Measurements from ENCODE around the gene RPL27.
"Not testable (repeated sequence)": the region's sequence is repeated elsewhere in the genome, so short reads cannot be mapped to it uniquely, and the experiment has no call there.

Gene RPL27

DNA sequence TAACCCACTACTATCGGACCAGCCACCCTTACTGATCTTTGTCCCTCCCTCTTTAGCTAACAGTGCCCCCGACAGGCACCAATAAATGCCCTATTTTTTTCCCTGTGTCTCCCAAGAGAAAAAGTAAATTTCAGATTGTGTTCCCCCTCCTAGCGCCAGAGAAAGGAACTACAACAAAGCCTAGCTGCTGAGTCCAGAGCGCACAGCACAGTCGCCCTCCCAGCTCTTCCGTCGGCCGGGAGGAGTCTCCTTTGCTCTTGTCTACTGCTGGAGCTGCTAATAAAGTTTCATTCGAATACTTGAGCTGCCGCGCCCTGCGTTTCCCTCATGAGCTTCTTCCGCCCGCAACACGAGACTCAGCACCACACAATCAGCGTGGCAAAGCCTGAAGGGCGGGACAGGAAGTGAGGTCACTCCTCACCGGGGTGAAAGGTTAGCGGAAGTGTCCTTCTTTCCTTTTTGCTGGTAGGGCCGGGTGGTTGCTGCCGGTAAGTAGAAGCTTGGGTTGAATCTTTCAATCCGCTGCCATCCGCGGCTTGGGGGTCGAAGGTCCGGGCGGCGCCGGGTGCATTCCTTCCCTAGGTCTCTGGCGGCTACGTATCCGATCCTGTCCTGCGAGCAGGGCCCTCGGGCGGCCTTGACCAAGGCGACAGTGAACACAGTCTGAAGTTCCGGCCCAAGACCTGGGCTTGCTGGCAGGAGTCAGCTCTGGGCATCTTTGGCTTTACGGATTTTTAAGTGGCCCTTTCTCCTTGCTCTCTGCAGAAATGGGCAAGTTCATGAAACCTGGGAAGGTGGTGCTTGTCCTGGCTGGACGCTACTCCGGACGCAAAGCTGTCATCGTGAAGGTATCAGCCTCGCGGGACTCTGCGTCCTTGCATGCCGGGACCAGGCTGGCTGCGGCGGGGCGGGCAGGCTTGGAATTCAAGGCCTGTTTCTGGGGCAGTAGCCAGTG is at the start of gene RPL27:
Gene RPL27, plus strand, starts transcription at position 436 of the 955 bp plus-strand sequence. Its CDS starts 332 bp downstream, at position 768.
- DNase-seq = peak; percentile 100

DNA sequence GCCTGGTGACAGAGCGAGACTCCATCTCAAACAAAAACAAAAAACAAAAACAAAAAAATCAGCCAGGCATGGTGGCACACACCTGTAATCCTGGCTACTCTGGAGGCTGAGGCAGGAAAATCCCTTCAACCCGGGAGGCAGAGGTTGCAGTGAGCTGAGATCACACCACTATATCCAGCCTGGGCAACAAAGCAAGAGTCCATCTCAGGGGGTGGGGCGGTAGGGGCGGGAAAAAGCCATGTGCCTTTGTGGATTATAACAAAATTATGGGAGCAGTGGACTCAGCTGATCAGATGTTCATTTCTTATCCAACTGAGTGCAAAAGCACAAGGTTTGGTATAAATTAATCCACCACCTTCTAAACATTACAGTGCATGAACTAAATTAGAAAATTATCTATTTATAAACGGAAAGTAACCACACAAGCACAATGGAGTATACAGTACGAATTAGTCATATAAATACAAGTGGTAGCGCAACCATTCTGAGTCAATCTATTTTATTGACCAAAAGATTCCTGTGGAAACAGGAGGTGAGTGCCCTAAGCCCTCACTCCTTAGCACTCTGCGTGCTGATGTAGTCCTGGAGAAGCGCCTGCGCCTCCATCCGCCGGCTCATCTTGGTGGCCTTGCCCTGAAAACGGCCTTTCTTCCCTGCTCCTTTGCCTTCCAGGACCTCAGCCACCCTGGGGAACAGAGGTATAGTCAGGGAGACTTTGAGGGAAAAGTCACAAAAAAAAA is 48.0 kb upstream of the RPL27 start:
- DNase-seq = no peak

DNA sequence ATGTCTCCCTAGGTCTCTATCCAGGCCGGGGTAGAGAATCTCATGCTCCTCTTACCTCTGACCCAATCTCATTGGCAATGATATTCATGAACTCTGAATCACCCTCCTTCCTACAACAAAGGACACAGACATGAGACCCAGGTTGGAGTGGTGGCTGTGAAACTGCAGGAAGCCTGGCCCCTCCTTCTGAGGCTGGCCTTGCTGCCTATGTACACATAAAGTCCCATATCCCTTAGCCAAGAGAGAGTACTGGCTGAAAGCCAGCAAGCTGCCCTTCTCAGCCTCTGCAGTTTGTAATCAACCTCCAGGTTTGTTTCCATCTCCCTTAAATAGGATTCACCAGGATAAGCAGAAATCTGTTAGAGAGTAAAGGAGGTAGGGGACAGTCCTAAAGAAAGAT is 44.5 kb upstream of the RPL27 start:
- no peak for DNase-seq

DNA sequence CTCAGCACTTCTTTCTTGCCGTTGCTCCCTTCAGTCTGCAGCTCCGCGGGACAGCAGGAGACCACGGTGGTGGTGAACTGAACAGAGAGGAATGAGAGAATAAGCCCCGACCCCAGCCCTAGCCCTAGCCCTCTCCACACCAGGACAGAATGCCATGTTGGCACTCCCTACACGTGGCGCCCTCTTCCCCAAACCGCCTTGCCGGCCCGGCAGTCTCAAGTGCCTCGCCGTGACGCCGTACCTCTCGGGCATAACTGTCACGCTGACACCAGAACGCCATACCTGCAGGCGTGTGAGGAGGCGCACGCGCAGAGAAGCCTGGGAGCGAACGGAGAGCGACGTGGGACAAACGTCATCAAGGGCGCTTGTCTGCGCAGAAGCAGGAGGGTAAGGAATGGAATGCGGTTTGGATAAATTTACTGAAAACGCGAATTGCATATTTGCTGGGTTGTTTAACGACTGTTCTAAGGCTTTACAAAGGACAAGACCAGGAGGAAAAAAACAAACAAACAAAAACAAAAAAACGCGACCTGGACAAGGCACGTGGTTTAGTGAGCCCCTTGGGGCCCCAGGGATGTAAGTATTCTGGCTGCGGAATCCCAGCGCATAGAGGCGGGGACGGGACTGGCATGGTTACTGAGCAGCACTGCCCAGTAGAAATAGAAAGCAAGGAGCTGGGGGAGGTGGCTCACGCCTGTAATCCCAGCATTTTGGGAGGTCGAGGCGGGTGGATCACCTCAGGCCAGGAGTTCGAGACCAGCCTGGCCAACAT is 33.9 kb upstream of the RPL27 start, which contains the start of gene AARSD1:
Gene AARSD1, minus strand, starts transcription at position 294 of the 772 bp plus-strand sequence. Its CDS starts 14 bp downstream, at position 280.
- peak; percentile 89 for DNase-seq

DNA sequence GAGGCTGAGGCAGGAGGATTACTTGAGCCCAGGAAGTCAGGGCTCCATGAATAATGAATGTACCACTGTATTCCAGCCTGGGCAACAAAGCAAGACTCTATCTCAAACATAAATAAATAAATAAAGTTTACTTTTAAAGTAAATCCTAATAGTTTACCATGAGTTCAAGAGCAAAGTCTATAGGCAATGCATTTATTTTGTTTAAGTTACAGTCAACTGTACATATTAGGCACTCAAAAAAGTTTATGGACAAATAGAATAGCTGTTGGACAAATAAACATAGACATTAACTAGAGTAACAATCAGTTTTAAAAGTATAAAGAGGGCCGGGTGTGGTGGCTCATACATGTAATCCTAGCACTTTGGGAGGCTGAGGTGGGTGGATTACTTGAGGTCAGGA is 30.3 kb upstream of the RPL27 start:
- no peak for DNase-seq

DNA sequence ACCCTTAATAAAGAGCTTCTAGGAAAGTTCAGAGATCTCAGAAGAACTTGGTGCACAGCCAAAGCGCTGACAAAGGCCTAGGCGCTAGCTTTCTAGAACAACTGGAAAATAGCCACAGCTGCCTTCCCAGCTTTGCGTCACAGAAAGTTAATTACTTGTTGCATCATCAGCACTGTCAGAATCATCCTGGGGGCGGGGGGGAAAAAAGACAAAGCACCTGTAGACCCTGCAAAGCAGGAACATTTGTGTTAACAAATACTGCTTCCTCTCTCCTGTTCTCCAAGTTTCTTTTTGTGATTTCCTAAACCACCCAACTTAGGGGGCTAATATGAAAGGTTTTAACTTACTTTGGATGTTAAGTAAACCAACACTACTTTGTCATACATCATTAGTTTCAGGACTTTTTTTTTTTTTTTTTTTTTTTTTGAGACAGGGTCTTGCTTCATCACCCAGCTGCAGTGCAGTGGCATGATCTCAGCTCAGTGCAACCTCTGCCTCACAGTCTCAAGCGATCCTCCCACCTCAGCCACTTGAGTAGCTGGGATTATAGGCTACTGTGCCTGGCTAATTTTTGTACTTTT is 29.1 kb upstream of the RPL27 start:
- DNase-seq = no peak

DNA sequence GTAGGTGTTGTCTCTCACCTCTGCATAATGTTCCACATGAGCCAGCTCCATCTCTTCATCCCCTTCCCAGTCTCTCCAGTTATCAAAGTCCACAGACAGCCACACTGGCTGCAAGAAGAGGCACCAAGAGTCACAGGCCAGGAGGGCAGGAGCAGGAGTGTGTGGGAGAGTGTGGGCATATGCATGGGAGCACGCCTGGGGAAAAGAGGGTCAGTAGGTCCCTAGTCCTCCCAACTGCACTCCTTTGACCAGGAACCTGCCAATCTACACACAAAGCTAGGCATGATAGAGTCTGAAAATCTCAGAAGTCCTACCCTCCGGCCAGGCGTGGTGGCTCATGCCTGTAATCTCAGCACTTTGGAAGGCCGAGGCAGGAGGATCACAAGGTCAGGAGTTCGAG is 26.6 kb upstream of the RPL27 start:
- DNase-seq = no peak

DNA sequence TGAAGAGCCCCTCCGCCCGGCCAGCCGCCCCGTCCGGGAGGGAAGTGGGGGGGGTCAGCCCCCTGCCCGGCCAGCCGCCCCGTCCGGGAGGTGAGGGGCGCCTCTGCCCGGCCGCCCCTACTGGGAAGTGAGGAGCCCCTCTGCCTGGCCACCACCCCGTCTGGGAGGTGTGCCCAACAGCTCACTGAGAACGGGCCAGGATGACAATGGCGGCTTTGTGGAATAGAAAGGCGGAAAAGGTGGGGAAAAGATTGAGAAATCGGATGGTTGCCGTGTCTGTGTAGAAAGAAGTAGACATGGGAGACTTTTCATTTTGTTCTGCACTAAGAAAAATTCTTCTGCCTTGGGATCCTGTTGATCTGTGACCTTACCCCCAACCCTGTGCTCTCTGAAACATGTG is 24.9 kb upstream of the RPL27 start:
- not testable (repeated sequence) for DNase-seq

DNA sequence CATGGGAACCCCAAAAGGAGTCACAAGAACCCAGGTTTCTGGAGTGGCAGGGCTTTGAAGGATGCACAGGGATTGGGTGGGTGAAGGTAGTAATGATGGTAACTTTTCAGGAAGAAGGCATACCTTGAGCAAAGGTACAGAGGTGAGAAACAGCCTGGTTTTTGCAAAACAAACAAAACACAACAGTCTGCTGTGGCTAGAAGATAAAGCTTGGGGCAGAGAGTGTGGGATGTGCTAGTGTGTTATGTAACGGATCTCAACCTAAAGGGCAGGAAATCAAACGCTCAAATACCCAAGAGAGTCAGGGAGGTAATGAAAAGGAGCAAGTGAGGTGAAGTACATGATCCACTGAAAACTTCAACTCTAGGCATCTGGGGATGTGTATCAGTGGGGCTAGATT is 23.0 kb upstream of the RPL27 start:
- DNase-seq = no peak

DNA sequence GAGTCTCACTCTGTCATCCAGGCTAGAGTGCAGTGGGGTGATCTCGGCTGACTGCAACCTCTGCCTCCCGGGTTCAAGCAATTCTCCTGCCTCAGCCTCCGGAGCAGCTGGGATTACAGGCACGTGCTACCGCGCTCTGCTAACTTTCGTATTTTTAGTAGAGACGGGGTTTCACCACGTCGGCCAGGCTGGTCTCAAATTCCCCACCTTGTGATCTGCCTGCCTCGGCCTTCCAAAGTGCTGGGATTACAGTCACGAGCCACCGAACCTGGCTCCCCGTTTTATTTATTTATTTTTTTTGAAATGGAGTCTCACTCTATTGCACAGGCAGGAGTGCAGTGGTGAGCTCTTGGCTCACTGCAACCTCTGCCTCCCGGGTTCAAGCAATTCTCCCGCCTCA is 22.5 kb upstream of the RPL27 start:
- DNase-seq = not testable (repeated sequence)

DNA sequence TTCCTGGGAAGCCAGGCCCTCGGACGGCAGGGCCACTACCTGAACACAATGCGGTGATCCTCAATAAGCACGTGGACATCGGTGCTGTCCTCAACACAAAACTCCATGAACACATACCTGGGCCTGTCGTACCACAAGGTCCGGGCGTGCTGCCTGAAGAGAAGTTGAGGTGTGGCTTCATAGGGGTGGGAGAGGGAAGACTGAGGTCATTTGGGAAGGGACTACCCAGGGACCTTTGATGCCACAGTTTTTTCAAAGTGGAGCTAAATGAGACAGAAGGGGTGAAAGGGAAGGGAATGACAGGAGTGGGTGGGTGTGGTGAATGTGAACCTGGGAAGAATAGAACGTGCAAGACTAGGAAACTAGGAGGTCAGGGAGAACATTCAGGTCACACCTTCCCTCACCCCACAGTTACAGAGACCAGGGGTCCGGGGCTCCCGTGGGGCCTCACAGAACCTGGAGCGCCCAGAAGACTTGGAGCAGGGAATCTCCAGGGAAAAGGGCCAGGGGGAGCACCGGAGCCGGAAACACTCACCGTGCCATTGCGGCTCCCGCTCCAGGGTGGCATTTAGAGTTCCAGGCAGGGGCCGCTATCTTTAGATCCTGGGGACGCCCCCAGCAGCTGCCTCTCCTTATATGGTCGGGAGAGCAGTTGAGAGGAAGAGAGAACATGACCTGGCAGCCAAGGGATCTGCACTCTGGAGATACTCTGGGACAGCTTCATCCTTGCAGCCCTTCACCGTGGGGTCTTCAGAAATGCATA is 18.5 kb upstream of the RPL27 start, which contains the start of gene PTGES3L:
Gene PTGES3L, minus strand, starts transcription at position 570 of the 763 bp plus-strand sequence. Its CDS starts 27 bp downstream, at position 543.
- no peak for DNase-seq

DNA sequence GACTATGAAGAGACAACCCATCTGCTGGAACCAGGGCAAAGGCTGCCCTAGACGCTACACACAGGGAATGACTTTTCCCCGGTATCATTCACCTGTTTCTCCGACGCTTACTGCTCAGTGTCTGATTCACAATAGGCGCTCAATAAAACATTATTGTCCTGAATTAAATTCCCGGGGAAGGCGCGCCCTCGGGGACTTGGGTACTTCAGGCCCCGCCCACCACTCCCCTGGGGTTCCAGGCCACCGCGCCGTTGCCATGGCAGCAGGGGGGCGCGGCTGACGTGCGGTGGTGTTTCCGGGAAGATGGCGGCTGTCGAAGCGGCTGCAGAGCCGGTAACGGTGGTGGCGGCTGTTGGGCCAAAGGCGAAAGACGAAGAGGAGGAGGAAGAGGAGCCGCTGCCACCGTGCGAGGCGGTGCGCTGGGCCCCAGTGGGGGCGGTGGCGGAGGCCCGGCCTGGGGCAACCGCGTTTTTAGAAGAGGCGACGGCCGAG is 17.9 kb upstream of the RPL27 start, which contains the start of gene RUNDC1:
Gene RUNDC1, plus strand, starts transcription at position 292 of the 492 bp plus-strand sequence. Its CDS starts 12 bp downstream, at position 304.
- peak; percentile 83 for DNase-seq

DNA sequence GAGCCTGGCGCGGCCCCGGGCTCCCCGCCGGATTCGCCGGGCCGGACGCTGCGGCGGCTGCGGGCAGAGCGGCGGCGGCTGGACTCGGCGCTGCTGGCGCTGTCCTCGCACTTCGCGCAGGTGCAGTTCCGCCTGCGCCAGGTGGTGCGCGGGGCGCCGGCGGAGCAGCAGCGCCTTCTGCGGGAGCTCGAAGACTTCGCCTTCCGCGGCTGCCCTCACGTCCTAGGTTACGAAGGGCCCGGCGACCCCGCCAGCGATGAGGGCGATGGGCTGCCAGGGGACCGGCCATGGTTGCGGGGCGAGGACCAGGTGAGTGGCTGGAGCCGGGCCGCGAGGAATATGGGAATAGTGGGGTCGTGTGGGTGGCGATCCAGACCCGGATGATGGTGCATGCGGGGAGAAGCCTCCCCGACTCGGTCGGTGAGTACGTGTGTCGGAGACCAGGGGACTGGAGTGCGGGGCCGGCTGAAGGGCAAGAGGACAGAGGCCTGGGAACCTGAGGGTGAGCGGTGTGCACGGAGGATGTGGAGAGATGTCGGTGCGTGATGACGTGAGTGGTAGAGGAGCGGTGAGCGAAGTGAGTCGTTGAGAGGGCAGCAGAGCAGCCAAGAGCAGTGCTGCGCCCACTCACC is 17.3 kb upstream of the RPL27 start:
- DNase-seq = no peak

DNA sequence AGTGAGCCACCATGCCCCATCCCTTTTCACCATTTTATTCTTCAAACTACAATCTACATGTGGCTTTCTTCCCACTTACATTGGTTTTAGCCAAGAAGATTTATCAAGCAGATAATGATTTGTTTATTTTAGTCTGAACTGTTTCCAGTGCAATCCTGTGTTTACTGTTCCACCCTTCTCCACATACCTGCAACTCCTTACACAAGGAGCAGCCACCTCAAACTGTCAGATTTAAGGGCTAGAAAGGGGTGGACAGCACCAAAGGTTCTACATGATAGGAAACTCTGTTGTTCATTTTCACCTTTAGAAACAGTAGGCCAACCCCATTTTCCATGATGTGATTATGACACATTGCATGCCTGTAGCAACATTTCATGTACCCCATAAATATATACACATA is 16.0 kb upstream of the RPL27 start:
- DNase-seq = no peak

DNA sequence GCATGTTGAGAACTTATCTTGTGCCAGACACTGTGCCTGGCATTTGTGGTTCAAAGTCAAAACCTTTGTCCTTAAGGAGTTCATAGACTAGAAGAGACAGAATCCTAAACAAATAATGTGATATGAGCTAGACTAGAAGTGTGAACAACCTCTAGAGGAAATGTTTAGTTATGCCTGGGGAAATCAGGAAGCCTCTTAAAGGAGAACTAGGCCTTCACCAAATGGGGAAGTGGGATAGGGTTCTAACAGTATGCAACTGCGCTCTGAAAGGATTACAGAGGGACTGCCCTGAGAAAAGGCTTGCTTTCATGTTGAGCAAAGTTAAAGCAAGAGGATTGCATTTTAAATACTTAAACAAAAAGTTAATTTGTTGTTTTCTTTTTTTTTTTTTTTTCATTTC is 13.0 kb upstream of the RPL27 start:
- peak; percentile 44 for DNase-seq

DNA sequence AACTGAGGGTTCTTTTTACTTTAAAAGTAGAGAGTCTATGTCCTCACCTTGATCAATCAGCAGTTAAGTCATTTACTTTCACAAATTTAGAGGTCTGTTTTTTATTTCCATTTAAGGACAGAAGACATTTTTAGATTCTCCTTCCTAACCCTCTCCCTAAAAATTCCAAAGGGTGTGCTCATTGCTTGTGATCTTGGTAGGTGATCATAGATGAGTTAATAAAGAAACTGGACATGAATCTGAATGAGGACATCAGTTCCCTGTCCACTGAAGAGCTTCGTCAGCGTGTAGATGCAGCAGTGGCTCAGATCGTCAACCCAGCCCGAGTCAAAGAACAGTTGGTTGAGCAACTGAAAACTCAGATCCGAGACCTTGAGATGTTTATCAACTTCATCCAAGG is 9.1 kb upstream of the RPL27 start:
- no peak for DNase-seq

DNA sequence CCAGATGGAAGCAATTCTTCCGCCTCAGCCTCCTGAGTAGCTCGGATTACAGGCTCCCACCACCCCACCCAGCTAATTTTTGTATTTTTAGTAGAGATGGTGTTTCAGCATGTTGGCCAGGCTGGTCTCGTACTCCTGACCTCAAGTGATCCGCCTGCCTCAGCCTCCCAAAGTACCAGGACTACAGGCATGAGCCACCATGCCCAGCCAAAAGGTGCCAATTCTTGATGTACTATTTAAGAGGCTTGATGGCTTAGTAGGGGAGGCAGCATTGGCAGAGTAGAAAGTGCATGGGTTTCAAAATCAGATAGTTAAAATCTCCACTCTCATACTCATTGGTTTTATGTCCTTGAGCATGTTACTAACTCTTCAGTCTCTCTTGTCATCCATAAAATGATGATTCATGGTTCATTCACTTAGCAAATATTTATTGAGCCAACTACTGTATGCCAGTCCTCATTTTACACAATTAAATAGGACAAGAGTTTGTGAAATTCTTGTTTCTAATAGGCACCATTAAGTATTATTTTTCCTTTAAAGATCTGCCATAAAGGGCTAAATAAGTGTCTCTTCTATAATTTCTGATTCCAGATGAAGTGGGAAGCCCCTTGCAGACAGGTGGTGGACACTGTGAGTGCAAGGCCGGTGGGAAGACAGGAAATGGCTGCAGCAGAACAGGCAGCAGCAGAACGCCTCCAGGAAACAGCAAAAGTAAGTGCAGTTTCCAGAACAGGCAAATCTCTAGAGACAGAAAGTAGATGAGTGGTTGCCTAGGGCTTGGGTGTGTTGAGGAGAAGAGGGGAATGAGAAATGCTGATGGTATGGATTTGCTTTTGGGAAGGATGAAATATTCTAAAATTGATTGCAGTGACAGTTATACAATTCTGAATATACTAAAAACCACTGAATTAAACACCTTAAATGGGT is 8.2 kb upstream of the RPL27 start:
- DNase-seq = no peak

DNA sequence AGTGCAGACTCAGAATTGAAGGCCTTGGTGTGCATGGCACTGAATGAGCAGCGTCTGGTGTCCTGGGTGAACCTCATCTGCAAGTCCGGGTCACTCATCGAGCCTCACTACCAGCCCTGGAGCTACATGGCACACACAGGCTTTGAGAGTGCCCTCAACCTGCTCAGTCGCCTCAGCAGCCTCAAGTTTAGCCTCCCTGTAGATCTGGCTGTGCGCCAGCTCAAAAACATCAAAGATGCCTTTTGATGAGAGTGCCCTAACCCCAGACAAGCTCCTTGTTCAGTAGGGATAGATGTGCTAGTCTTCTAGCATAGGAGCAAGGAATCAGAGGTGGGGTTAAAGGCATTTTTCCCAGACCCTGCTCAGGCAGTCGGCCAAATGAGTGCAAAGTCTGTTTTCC is 6.7 kb upstream of the RPL27 start:
- no peak for DNase-seq

DNA sequence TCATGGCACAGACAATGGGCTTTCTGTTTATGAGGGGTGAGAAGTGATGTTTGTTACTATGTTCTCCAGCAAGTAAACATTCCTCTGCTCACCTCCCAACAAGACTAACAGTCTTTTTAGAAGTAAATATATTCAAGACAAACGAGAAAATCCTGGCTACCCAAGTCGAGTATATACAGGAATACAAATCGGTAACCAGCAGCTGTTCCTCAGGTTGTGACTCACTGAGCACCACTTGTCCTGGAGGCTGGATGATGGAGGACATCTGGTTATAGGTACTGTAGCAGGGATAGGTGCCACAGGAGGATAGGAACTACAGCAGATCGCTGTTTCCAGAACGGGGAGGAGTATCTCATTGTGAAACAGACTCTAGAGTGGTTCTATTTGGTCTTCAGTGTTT is 5.3 kb upstream of the RPL27 start:
- DNase-seq = no peak

DNA sequence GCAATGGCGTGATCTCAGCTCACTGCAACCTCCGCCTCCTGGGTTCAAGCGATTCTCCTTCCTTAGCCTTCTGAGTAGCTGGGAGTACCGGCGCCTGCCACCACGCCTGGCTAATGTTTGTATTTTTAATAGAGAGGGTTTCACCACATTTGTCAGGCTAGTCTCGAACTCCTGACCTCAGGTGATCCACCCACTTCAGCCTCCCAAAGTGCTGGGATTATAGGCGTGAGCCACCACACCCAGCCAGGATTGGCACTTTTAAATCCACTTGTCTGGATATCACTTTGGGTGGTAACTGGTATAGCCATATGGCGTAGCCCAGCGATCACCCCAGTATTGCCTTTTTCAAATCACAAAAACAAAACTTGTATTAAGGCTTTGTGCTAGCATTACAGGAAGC is 4.3 kb upstream of the RPL27 start:
- DNase-seq = not testable (repeated sequence)
